Activated CD8-positive, alpha-beta T cell treated with anti-CD3 and anti-CD28 coated beads, Interleukin-2, amount 10 ng/mL, durations not matched to agents 7 days and 5 days (primary cell): Measurements from ENCODE around the gene USF3. TPM values are rescaled to one million over a fixed set of nuclear protein-coding genes. Genes with fewer than 3 reads are reported as not detected.

ENCODE experiments used
- ATAC-seq: fragments of 150-1000 bp; cut with Tn5 transposase; one replicate; pipeline ENCODE4 v1.10.0; 2021; ENCODE audit warnings: moderate library complexity
- CTCF ChIA-PET: fragments of 350-600 bp; sonication (Branson Sonifier 250); formaldehyde crosslinking; loops from one replicate; lab custom pipeline; 2021; ENCODE audit warnings: antibody characterized with exemption; lab: Charles Lee
- POLR2A ChIA-PET: fragments of 350-600 bp; sonication (Branson Sonifier 250); formaldehyde crosslinking; loops from one replicate; lab custom pipeline; 2021; ENCODE audit warnings: antibody characterized with exemption; lab: Charles Lee
- DNase-seq: peaks from one replicate; pipeline ENCODE4 v3.0.0-alpha.2; 2020
- H3K27ac Mint-ChIP-seq: one replicate; pipeline ENCODE4 v1.8.0; 2021; ENCODE audit warnings: mild to moderate bottlenecking, mixed read lengths
- H3K27me3 Mint-ChIP-seq: one replicate; pipeline ENCODE4 v1.8.0; 2021; ENCODE audit warnings: low read depth, mixed read lengths
- H3K36me3 Mint-ChIP-seq: one replicate; pipeline ENCODE4 v1.8.0; 2021; ENCODE audit warnings: low read depth, mixed read lengths
- H3K4me1 Mint-ChIP-seq: one replicate; pipeline ENCODE4 v1.8.0; 2021; ENCODE audit warnings: low read depth, mixed read lengths
- H3K4me3 Mint-ChIP-seq: one replicate; pipeline ENCODE4 v1.8.0; 2021; ENCODE audit warnings: mild to moderate bottlenecking, mixed read lengths
- H3K9me3 Mint-ChIP-seq: one replicate; pipeline ENCODE4 v1.8.0; 2022; ENCODE audit warnings: mixed read lengths; ENCODE audit not compliant: insufficient read depth
- total RNA-seq, 2 experiments: library from RNA; stranded (reverse); gene quantifications; one replicate each; pipeline ENCODE4 v1.2.3, GENCODE V29; 2021

USF3 gene
- total RNA-seq, 2 experiments from 2014 or later = 16.3 to 18.0 TPM

- peaks cover 32% of the 10 kb centered on the region for H3K4me1 Mint-ChIP-seq
- no peak overlapping the region for H3K27ac Mint-ChIP-seq
- no peaks in the 10 kb centered on the region for H3K9me3 Mint-ChIP-seq
- H3K27me3 Mint-ChIP-seq = no peaks in the 10 kb centered on the region
- no peak overlapping the region for H3K4me3 Mint-ChIP-seq
- peaks cover 8% of the 10 kb centered on the region for H3K36me3 Mint-ChIP-seq
- ChIA-PET POLR2A (interaction anchor here (0.5 to 1.0 kb wide), 3 partner anchors 43 to 49 kb away, joined by 3 read pairs; partner anchors contain the start of gene ATP6V1A), CTCF (interaction anchor here (1.0 to 3.1 kb wide), 3 partner anchors 39 to 48 kb away, joined by 4 to 13 read pairs (median 9); partner anchors contain the start of gene NAA50)
- ATAC-seq (no peak), DNase-seq (peak; percentile 23)
These were observed 1.2 kb upstream of the USF3 start for GRCh38 chr3:113697500-113698090.

- DNase-seq = peak; percentile 100
- POLR2A ChIA-PET = interaction anchor here (0.5 to 1.3 kb wide), 12 partner anchors 9 to 359 kb away, joined by 3 to 6 read pairs (median 3); partner anchors contain the start of genes ATP6V1A, CCDC191, QTRT2 and SPICE1
- no peaks in the 10 kb centered on the region for H3K27me3 Mint-ChIP-seq
- no peak overlapping the region for H3K4me3 Mint-ChIP-seq
- CTCF ChIA-PET = interaction anchor here (0.6 to 3.1 kb wide), 6 partner anchors 8 to 119 kb away, joined by 3 to 13 read pairs (median 4); partner anchors contain the start of gene NAA50
- peak; percentile 90 for ATAC-seq
- H3K9me3 Mint-ChIP-seq = no peaks in the 10 kb centered on the region
- H3K4me1 Mint-ChIP-seq = peaks cover 32% of the 10 kb centered on the region
- peaks cover 8% of the 10 kb centered on the region for H3K36me3 Mint-ChIP-seq
- no peak overlapping the region for H3K27ac Mint-ChIP-seq
These were observed 437 bp upstream of the USF3 start for GRCh38 chr3:113696658-113697499.

GRCh38 chr3:113695431-113695785 is 1.0 kb downstream of the USF3 start:
- H3K4me1 Mint-ChIP-seq = peaks cover 32% of the 10 kb centered on the region
- CTCF ChIA-PET = interaction anchor here (1.1 to 2.0 kb wide), 3 partner anchors 10 to 118 kb away, joined by 3 to 8 read pairs (median 3); partner anchors contain the start of gene ATP6V1A
- no peaks in the 10 kb centered on the region for H3K27me3 Mint-ChIP-seq
- no peaks in the 10 kb centered on the region for H3K9me3 Mint-ChIP-seq
- H3K36me3 Mint-ChIP-seq = peaks cover 8% of the 10 kb centered on the region
- ATAC-seq (no peak), DNase-seq (no peak)
- peak overlapping the region; percentile 99 for H3K27ac Mint-ChIP-seq
- H3K4me3 Mint-ChIP-seq = peak overlapping the region; percentile 100
- POLR2A ChIA-PET = interaction anchor here (0.6 to 1.3 kb wide), 6 partner anchors 10 to 361 kb away, joined by 3 to 6 read pairs (median 4); partner anchors contain the start of genes ATP6V1A, CCDC191, QTRT2 and SPICE1

- ATAC-seq = no peak
- peaks cover 20% of the 10 kb centered on the region for H3K4me1 Mint-ChIP-seq
- H3K9me3 Mint-ChIP-seq = peaks cover 3% of the 10 kb centered on the region
- no peak overlapping the region for H3K4me3 Mint-ChIP-seq
- no peak for DNase-seq
- POLR2A ChIA-PET = interaction anchor here (1.1 kb wide), 1 partner anchor 26 kb away, joined by 3 read pairs; no protein-coding TSS in a partner anchor
- H3K36me3 Mint-ChIP-seq = peaks cover 17% of the 10 kb centered on the region
- CTCF ChIA-PET = interaction anchor here (1.1 kb wide), 1 partner anchor 46 kb away, joined by 3 read pairs; no protein-coding TSS in a partner anchor
- no peaks in the 10 kb centered on the region for H3K27me3 Mint-ChIP-seq
- H3K27ac Mint-ChIP-seq = no peak overlapping the region
These were observed 6.0 kb downstream of the USF3 start for GRCh38 chr3:113690482-113690881.

GRCh38 chr3:113685956-113686721 is 10.3 kb downstream of the USF3 start:
- ATAC-seq = no peak
- Mint-ChIP-seq H3K27ac (no peak overlapping the region), H3K36me3 (peaks cover 33% of the 10 kb centered on the region), H3K9me3 (peaks cover 22% of the 10 kb centered on the region), H3K4me3 (no peak overlapping the region), H3K27me3 (no peaks in the 10 kb centered on the region), H3K4me1 (no peaks in the 10 kb centered on the region)
- DNase-seq = no peak
- CTCF ChIA-PET = no interaction called here
- POLR2A ChIA-PET = interaction anchor here (0.8 to 1.1 kb wide), 2 partner anchors 8 to 10 kb away, joined by 3 read pairs; no protein-coding TSS in a partner anchor

- peaks cover 33% of the 10 kb centered on the region for H3K36me3 Mint-ChIP-seq
- no peak for ATAC-seq
- H3K4me3 Mint-ChIP-seq = no peak overlapping the region
- H3K27ac Mint-ChIP-seq = no peak overlapping the region
- ChIA-PET POLR2A (no interaction called here), CTCF (no interaction called here)
- H3K9me3 Mint-ChIP-seq = peaks cover 22% of the 10 kb centered on the region
- no peak for DNase-seq
- no peaks in the 10 kb centered on the region for H3K4me1 Mint-ChIP-seq
- H3K27me3 Mint-ChIP-seq = no peaks in the 10 kb centered on the region
These were observed 11.3 kb downstream of the USF3 start for GRCh38 chr3:113685124-113685523.

GRCh38 chr3:113684271-113684819 is 12.1 kb downstream of the USF3 start:
- peaks cover 35% of the 10 kb centered on the region for H3K36me3 Mint-ChIP-seq
- POLR2A ChIA-PET = no interaction called here
- no peaks in the 10 kb centered on the region for H3K4me1 Mint-ChIP-seq

GRCh38 chr3:113678773-113679172 is 17.7 kb downstream of the USF3 start:
- Mint-ChIP-seq H3K27ac (no peak overlapping the region), H3K4me3 (no peak overlapping the region), H3K27me3 (no peaks in the 10 kb centered on the region), H3K36me3 (peaks cover 36% of the 10 kb centered on the region), H3K4me1 (no peaks in the 10 kb centered on the region), H3K9me3 (peaks cover 11% of the 10 kb centered on the region)
- ATAC-seq (no peak), DNase-seq (no peak)
- POLR2A ChIA-PET = no interaction called here
- CTCF ChIA-PET = no interaction called here

More at GRCh38 chr3:113684271-113684819, 12.1 kb downstream of the USF3 start:
- Mint-ChIP-seq H3K4me3 (no peak overlapping the region), H3K27ac (no peak overlapping the region), H3K27me3 (no peaks in the 10 kb centered on the region), H3K9me3 (peaks cover 28% of the 10 kb centered on the region)
- ATAC-seq = no peak
- CTCF ChIA-PET = no interaction called here
- DNase-seq = no peak

- POLR2A ChIA-PET = no interaction called here
- no peak overlapping the region for H3K27ac Mint-ChIP-seq
- peaks cover 34% of the 10 kb centered on the region for H3K36me3 Mint-ChIP-seq
- DNase-seq (no peak), ATAC-seq (no peak)
- CTCF ChIA-PET = no interaction called here
- H3K4me3 Mint-ChIP-seq = no peak overlapping the region
- H3K27me3 Mint-ChIP-seq = no peaks in the 10 kb centered on the region
- H3K9me3 Mint-ChIP-seq = peaks cover 9% of the 10 kb centered on the region
- H3K4me1 Mint-ChIP-seq = no peaks in the 10 kb centered on the region
These were observed 18.7 kb downstream of the USF3 start for GRCh38 chr3:113677737-113678136.

GRCh38 chr3:113676261-113676660 is 20.2 kb downstream of the USF3 start:
- DNase-seq (no peak), ATAC-seq (no peak)
- Mint-ChIP-seq H3K36me3 (peaks cover 30% of the 10 kb centered on the region), H3K4me3 (no peak overlapping the region), H3K27ac (no peak overlapping the region), H3K4me1 (no peaks in the 10 kb centered on the region), H3K27me3 (no peaks in the 10 kb centered on the region), H3K9me3 (peaks cover 6% of the 10 kb centered on the region)
- CTCF ChIA-PET = no interaction called here
- POLR2A ChIA-PET = no interaction called here

GRCh38 chr3:113673593-113673992 is 22.8 kb downstream of the USF3 start:
- Mint-ChIP-seq H3K4me1 (no peaks in the 10 kb centered on the region), H3K4me3 (no peak overlapping the region), H3K9me3 (no peaks in the 10 kb centered on the region), H3K27ac (no peak overlapping the region), H3K36me3 (peaks cover 40% of the 10 kb centered on the region), H3K27me3 (no peaks in the 10 kb centered on the region)
- CTCF ChIA-PET = interaction anchor here (1.5 kb wide), 1 partner anchor 9 kb away, joined by 3 read pairs; no protein-coding TSS in a partner anchor
- no peak for DNase-seq
- ATAC-seq = no peak
- POLR2A ChIA-PET = no interaction called here
